A549 (cell line): Measurements from ENCODE around the gene ITIH5. TPM values are rescaled to one million over a fixed set of nuclear protein-coding genes. Genes with fewer than 3 reads are reported as not detected.

Experiments used
- ATAC-seq, 2 experiments: fragments of 200-7000 bp in 1 of 2; fragments of >200 bp in 1 of 2; cut with Nextera tagmentation in 1 of 2; cut with Tn5 transposase in 1 of 2; 3 replicates each; pipeline versions ENCODE4 v1.8.0 to v1.9.1; 2018 to 2020; ENCODE audit warnings: mild to moderate bottlenecking in 1 of 2, moderate library complexity in 1 of 2
- CTCF ChIA-PET: fragments of 300-600 bp; sonication (Branson Sonifier 250); formaldehyde crosslinking; extraction: SDS; loops from one replicate; lab custom pipeline; 2021; ENCODE audit warnings: antibody characterized with exemption, inconsistent platforms; lab: Yijun Ruan, JAX
- POLR2A ChIA-PET: fragments of 350-600 bp; formaldehyde crosslinking; extraction: SDS; loops from one replicate; lab custom pipeline; 2021; ENCODE audit warnings: antibody characterized with exemption, inconsistent platforms; lab: Yijun Ruan, JAX
- DNase-seq, 2 experiments: peaks; one replicate each; pipeline versions ENCODE4 v3.0.0 to v3.0.0-alpha.2; 2011 to 2016; ENCODE audit warnings: low read depth in 1 of 2, low spot score in 1 of 2
- FAIRE-seq: peaks from 2 replicates; lab custom pipeline; 2011; peaks lifted over from hg19 to GRCh38; lab: Jason Lieb, UNC
- H3K27ac ChIP-seq, 2 experiments: fragments of >200 bp; sonication (Bioruptor Twin); formaldehyde crosslinking; 3 replicates each; pipeline ENCODE4 v1.5.1; 2016 to 2017
- H3K4me1 ChIP-seq: fragments of >200 bp; sonication (Bioruptor Twin); formaldehyde crosslinking; 3 replicates; pipeline ENCODE4 v1.6.1; 2016
- H3K4me2 ChIP-seq: fragments of >200 bp; sonication (Bioruptor Twin); formaldehyde crosslinking; 3 replicates; pipeline ENCODE4 v1.6.1; 2016
- H3K4me3 ChIP-seq: fragments of >200 bp; sonication (Bioruptor Twin); formaldehyde crosslinking; 3 replicates; pipeline ENCODE4 v1.5.1; 2016
- H3K9me3 ChIP-seq: fragments of >200 bp; sonication (Bioruptor Twin); formaldehyde crosslinking; 3 replicates; pipeline ENCODE4 v1.6.1; 2016
- CHD4 ChIP-seq: fragments of 200-600 bp; sonication (generic); IDR thresholded peaks from 2 replicates; pipeline ENCODE4 v1.6.1; 2016; ENCODE audit warnings: antibody characterized with exemption, mild to moderate bottlenecking, borderline replicate concordance
- E2F6 ChIP-seq: IDR thresholded peaks from 2 replicates; pipeline ENCODE4 v1.6.1; 2012; ENCODE audit warnings: low read depth, borderline replicate concordance
- EHMT2 ChIP-seq: fragments of 200-600 bp; sonication (generic); IDR thresholded peaks from 2 replicates; pipeline ENCODE4 v1.6.1; 2016; ENCODE audit warnings: antibody characterized with exemption, low read depth, mild to moderate bottlenecking, moderate library complexity
- FOSL2 ChIP-seq, 2 experiments: fragments of 450-650 bp in 1 of 2; fragments of >200 bp in 1 of 2; sonication (Bioruptor Twin) in 1 of 2; formaldehyde crosslinking; IDR thresholded peaks; 2 replicates each; pipeline versions ENCODE4 v1.5.0 to v1.6.1; 2016 to 2020; ENCODE audit warnings: mild to moderate bottlenecking in 1 of 2, moderate library complexity in 1 of 2
- GATA3 ChIP-seq: IDR thresholded peaks from 2 replicates; pipeline ENCODE4 v1.6.1; 2012; ENCODE audit warnings: borderline replicate concordance
- HDAC2 ChIP-seq: fragments of 200-600 bp; sonication (generic); IDR thresholded peaks from 2 replicates; pipeline ENCODE4 v1.6.1; 2016
- HEYL ChIP-seq: fragments of 250-450 bp; sonication (Bioruptor Pico); IDR thresholded peaks from 2 replicates; pipeline ENCODE4 v1.8.0; 2021; ENCODE audit warnings: mild to moderate bottlenecking, moderate library complexity
- JUNB ChIP-seq: fragments of >200 bp; sonication (Bioruptor Twin); formaldehyde crosslinking; IDR thresholded peaks from 2 replicates; pipeline ENCODE4 v1.6.1; 2016
- KDM5A ChIP-seq: fragments of 200-600 bp; sonication (generic); IDR thresholded peaks from 2 replicates; pipeline ENCODE4 v1.6.1; 2016; ENCODE audit warnings: antibody characterized with exemption, mild to moderate bottlenecking
- MAFK ChIP-seq: fragments of 450-650 bp; IDR thresholded peaks from 2 replicates; pipeline ENCODE4 v1.6.1; 2014; ENCODE audit not compliant: partially characterized antibody
- PHF8 ChIP-seq: fragments of 200-600 bp; sonication (generic); IDR thresholded peaks from 2 replicates; pipeline ENCODE4 v1.6.1; 2016; ENCODE audit warnings: low read depth, mild to moderate bottlenecking, antibody characterized with exemption, moderate library complexity, borderline replicate concordance
- REST ChIP-seq: fragments of 200-600 bp; sonication (generic); IDR thresholded peaks from 2 replicates; pipeline ENCODE4 v1.6.1; 2016; ENCODE audit warnings: antibody characterized with exemption, mild to moderate bottlenecking, moderate library complexity
- ZC3H11A ChIP-seq: fragments of 450-650 bp; IDR thresholded peaks from 2 replicates; pipeline ENCODE4 v1.6.1; 2014; ENCODE audit warnings: antibody characterized with exemption, mild to moderate bottlenecking
- WGBS: methylation state at CpG from one replicate; pipeline ENCODE4 v1.1.6; 2017; ENCODE audit errors: missing lambda C conversion rate; 5-methylcytosine and 5-hydroxymethylcytosine counted together
- polyA plus RNA-seq, 4 experiments: library from polyadenylated mRNA; depleted of rRNA in 3 of 4; stranded (reverse); fragments of >200 nt; fragmentation: RNase III in 1 of 4; extraction: RNeasy Plus Mini Kit Qiagen cat#74134 plus additional on column Dnase treatment in 1 of 4; gene quantifications; 2 replicates in 3 of 4; 3 replicates in 1 of 4; pipeline ENCODE4 v1.2.3, GENCODE V29; 2011 to 2017

The ITIH5 gene
- polyA plus RNA-seq, 2 of the 4 experiments (the other 2 are of a cell fraction), result 0.03 to 0.05 TPM

- FAIRE-seq (no peak), ATAC-seq (no peak), DNase-seq (no peak)
- H3K4me2 ChIP-seq, result no peak overlapping the region
- H3K4me1 ChIP-seq, result no peaks in the 10 kb centered on the region
- TF ChIP-seq E2F6 (no peak), REST (no peak), ZC3H11A (no peak), GATA3 (no peak), HDAC2 (no peak), HEYL (no peak), CHD4 (no peak), PHF8 (no peak)
- 5% methylated on average over 2 of the region's 2 CpGs for WGBS
- no peak overlapping the region for H3K4me3 ChIP-seq
- no peaks in the 10 kb centered on the region for H3K9me3 ChIP-seq
- ChIA-PET POLR2A (no interaction called here), CTCF (no interaction called here)
- H3K27ac ChIP-seq, result no peak overlapping the region
Observed at GRCh38 chr10:7618461-7618860, 48.3 kb downstream of the ITIH5 start.

- WGBS, result 53% methylated on average over 3 of the region's 3 CpGs
- H3K4me1 ChIP-seq, result no peaks in the 10 kb centered on the region
- no peaks in the 10 kb centered on the region for H3K9me3 ChIP-seq
- ATAC-seq, result no peak
- no peak for FAIRE-seq
- H3K4me3 ChIP-seq, result no peak overlapping the region
- TF ChIP-seq MAFK, result no peak
- no peak for TF ChIP-seq JUNB
- CTCF ChIA-PET, result interaction anchor here (0.6 kb wide), 1 partner anchor 1688 kb away, joined by 3 read pairs; no protein-coding TSS in a partner anchor
- no peak for DNase-seq
- POLR2A ChIA-PET, result no interaction called here
- no peak overlapping the region for H3K4me2 ChIP-seq
- H3K27ac ChIP-seq, result no peak overlapping the region
Observed at GRCh38 chr10:7611909-7612308, 54.9 kb downstream of the ITIH5 start.

- TF ChIP-seq EHMT2 (no peak), KDM5A (no peak)
- Histone ChIP-seq H3K4me2 (no peak overlapping the region), H3K4me3 (no peak overlapping the region), H3K9me3 (no peaks in the 10 kb centered on the region), H3K27ac (no peak overlapping the region), H3K4me1 (no peaks in the 10 kb centered on the region)
- ATAC-seq, result peak in 1 of 2 experiments; percentile 24; a peak in 2 of 6 replicates
- ChIA-PET CTCF (no interaction called here), POLR2A (no interaction called here)
- no peak for FAIRE-seq
- no peak for DNase-seq
- 44% methylated on average over 7 of the region's 7 CpGs for WGBS
Observed at GRCh38 chr10:7610651-7611389, 55.9 kb downstream of the ITIH5 start.

GRCh38 chr10:7610026-7610425 is 56.7 kb downstream of the ITIH5 start:
- POLR2A ChIA-PET, result no interaction called here
- TF ChIP-seq FOSL2 (IDR thresholded peaks at IDR 0.05) (no peak), FOSL2 (CRISPR knock-in tag; IDR thresholded peaks at IDR 0.05) (no peak), GATA3 (no peak)
- 11% methylated on average over 3 of the region's 3 CpGs for WGBS
- no peak overlapping the region for H3K4me3 ChIP-seq
- H3K27ac ChIP-seq, result no peak overlapping the region
- FAIRE-seq, result no peak
- CTCF ChIA-PET, result no interaction called here
- H3K4me1 ChIP-seq, result no peaks in the 10 kb centered on the region
- H3K9me3 ChIP-seq, result no peaks in the 10 kb centered on the region
- ATAC-seq, result no peak
- no peak for DNase-seq
- no peak overlapping the region for H3K4me2 ChIP-seq
